Measurements from ENCODE around the gene TASP1.

DNA sequence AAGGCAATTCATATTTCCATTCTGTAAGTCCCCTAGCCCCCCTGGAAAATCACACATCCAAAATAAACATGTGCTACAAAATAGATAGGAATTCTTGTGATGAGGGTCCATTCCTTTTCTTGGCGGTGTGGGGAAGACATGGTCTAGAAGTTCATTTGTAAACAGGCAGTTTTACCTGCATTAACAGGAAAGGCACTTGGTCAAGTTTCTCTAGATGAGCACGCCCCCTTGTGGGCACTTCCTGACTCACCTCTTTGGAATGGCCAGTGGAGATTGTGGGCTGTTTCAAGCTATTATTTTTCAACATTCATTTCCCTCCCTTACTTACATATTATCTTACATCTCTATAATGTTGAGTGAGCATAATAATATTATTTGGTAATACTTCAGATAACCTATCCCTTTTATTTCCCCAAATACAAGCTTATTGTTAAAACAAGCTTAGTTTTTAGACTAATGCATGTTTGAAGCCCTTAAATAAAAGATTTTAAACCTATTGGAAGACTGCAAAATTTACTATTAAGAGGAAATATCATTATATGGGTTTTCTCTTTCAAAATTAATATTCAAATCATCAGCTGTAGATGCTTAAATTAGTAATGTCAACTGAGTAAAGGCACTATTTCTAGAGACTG, 92.1 kb downstream of the TASP1 start:
- TF ChIP-seq POLR2A (IDR thresholded peaks at IDR 0.05), result no peak
- TF ChIP-seq, protein P1, sequence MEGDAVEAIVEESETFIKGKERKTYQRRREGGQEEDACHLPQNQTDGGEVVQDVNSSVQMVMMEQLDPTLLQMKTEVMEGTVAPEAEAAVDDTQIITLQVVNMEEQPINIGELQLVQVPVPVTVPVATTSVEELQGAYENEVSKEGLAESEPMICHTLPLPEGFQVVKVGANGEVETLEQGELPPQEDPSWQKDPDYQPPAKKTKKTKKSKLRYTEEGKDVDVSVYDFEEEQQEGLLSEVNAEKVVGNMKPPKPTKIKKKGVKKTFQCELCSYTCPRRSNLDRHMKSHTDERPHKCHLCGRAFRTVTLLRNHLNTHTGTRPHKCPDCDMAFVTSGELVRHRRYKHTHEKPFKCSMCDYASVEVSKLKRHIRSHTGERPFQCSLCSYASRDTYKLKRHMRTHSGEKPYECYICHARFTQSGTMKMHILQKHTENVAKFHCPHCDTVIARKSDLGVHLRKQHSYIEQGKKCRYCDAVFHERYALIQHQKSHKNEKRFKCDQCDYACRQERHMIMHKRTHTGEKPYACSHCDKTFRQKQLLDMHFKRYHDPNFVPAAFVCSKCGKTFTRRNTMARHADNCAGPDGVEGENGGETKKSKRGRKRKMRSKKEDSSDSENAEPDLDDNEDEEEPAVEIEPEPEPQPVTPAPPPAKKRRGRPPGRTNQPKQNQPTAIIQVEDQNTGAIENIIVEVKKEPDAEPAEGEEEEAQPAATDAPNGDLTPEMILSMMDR (IDR thresholded peaks at IDR 0.05), result peak; percentile 45 to 78 (median 64)
